Erythroblast (primary cell): Measurements from ENCODE around the gene SEC22C.

ENCODE experiments used
- GATA1 ChIP-seq: IDR thresholded peaks from 2 replicates; pipeline ENCODE4 v1.6.1; 2011; ENCODE audit warnings: low read depth, mild to moderate bottlenecking, control low read depth, low read length, moderate library complexity
- POLR2A ChIP-seq: IDR thresholded peaks from 2 replicates; pipeline ENCODE4 v1.6.1; 2011; ENCODE audit warnings: mild to moderate bottlenecking, low read length

DNA sequence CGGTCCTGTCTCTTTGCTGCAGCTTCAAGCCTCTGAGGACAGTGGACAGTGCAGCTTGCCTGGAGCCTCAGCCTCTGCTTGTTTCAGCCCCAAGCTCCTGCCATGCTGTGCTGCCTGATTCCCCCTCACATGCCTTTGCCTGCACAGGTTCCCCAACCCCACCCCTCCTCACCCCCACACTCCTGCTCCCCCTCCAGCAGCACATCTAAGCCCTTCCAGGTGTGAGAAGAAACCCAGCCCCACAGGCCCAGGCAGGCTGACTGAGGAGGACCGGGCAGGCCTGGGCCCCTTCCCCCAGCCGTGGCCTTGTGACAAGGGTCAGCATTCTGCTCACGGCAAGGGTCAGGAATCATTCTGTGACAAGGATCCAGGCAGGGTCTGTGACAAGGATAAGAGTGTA is 56.6 kb downstream of the SEC22C start:
- TF ChIP-seq POLR2A, result no peak
- TF ChIP-seq GATA1, result no peak
